ENCODE data around the gene DLGAP4.

- TF ChIP-seq CTCF (IDR thresholded peaks at IDR 0.05; ENCODE audit: low read depth, low read length, poor library complexity, severe bottlenecking) (no peak), EZH2phosphoT487 (IDR thresholded peaks at IDR 0.05; ENCODE audit: borderline replicate concordance, low read length) (no peak)
Observed at GRCh38 chr20:36297656-36298055, 8.5 kb upstream of the DLGAP4 start.

Data from DOHH2 (cell line).